H9 (cell line): Measurements from ENCODE around the gene FARP1. TPM values are rescaled to one million over a fixed set of nuclear protein-coding genes. Genes with fewer than 3 reads are reported as not detected.

Source experiments
- DNase-seq: peaks from one replicate; pipeline ENCODE4 v3.0.0-alpha.2; 2017
- H2AFZ ChIP-seq: one replicate; pipeline ENCODE4 v1.6.1; 2013; ENCODE audit warnings: mild to moderate bottlenecking, low read length, control low read depth, moderate library complexity
- H2AK5ac ChIP-seq: 2 replicates; pipeline ENCODE4 v1.6.1; 2013; ENCODE audit warnings: low read length, control low read depth, mixed read lengths; ENCODE audit not compliant: insufficient read length
- H2BK120ac ChIP-seq: one replicate; pipeline ENCODE4 v1.6.1; 2013; ENCODE audit warnings: low read depth, mild to moderate bottlenecking, low read length, control low read depth, inconsistent platforms; ENCODE audit not compliant: poor library complexity, severe bottlenecking
- H2BK12ac ChIP-seq: 2 replicates; pipeline ENCODE4 v1.6.1; 2013; ENCODE audit warnings: low read length, control low read depth, mixed read lengths, low read depth; ENCODE audit not compliant: insufficient read length
- H2BK15ac ChIP-seq: 2 replicates; pipeline ENCODE4 v1.6.1; 2013; ENCODE audit warnings: low read depth, low read length, control low read depth
- H2BK20ac ChIP-seq: one replicate; pipeline ENCODE4 v1.6.1; 2013; ENCODE audit warnings: low read depth, mild to moderate bottlenecking, low read length, control low read depth, inconsistent platforms; ENCODE audit not compliant: poor library complexity, severe bottlenecking
- H2BK5ac ChIP-seq: 2 replicates; pipeline ENCODE4 v1.6.1; 2013; ENCODE audit warnings: low read length, control low read depth, mixed read lengths; ENCODE audit not compliant: insufficient read length
- H3K14ac ChIP-seq: 2 replicates; pipeline ENCODE4 v1.6.1; 2013; ENCODE audit warnings: low read length, control low read depth; ENCODE audit not compliant: insufficient read depth
- H3K18ac ChIP-seq: 2 replicates; pipeline ENCODE4 v1.6.1; 2013; ENCODE audit warnings: low read depth, mild to moderate bottlenecking, mixed read lengths, low read length, control low read depth; ENCODE audit not compliant: insufficient read length
- H3K23ac ChIP-seq: 2 replicates; pipeline ENCODE4 v1.6.1; 2013; ENCODE audit warnings: low read length, control low read depth, mixed read lengths, low read depth; ENCODE audit not compliant: insufficient read length
- H3K23me2 ChIP-seq: 2 replicates; pipeline ENCODE4 v1.6.1; 2013; ENCODE audit warnings: low read depth, mild to moderate bottlenecking, mixed read lengths, low read length, control low read depth; ENCODE audit not compliant: insufficient read length, poor library complexity, severe bottlenecking
- H3K27ac ChIP-seq: 2 replicates; pipeline ENCODE4 v1.5.1; 2013; ENCODE audit warnings: low read length, control low read depth, mixed read lengths, low read depth; ENCODE audit not compliant: insufficient read length
- H3K27me3 ChIP-seq: 2 replicates; pipeline ENCODE4 v1.6.1; 2013; ENCODE audit warnings: low read length, control low read depth, inconsistent platforms; ENCODE audit not compliant: insufficient read depth
- H3K4ac ChIP-seq: 2 replicates; pipeline ENCODE4 v1.6.1; 2013; ENCODE audit warnings: low read depth, mild to moderate bottlenecking, control low read depth, inconsistent platforms, low read length, moderate library complexity
- H3K4me1 ChIP-seq: 2 replicates; pipeline ENCODE4 v1.6.1; 2013; ENCODE audit warnings: low read length, control low read depth, inconsistent platforms; ENCODE audit not compliant: insufficient read depth
- H3K4me2 ChIP-seq: 2 replicates; pipeline ENCODE4 v1.6.1; 2013; ENCODE audit warnings: low read length, control low read depth, mixed read lengths; ENCODE audit not compliant: insufficient read length, insufficient read depth
- H3K56ac ChIP-seq: 2 replicates; pipeline ENCODE4 v1.6.1; 2013; ENCODE audit warnings: low read depth, mild to moderate bottlenecking, mixed read lengths, low read length, control low read depth; ENCODE audit not compliant: insufficient read length
- H3K79me1 ChIP-seq: 2 replicates; pipeline ENCODE4 v1.6.1; 2013; ENCODE audit warnings: low read depth, mild to moderate bottlenecking, moderate library complexity, low read length, control low read depth, inconsistent platforms; ENCODE audit not compliant: insufficient read depth, poor library complexity, severe bottlenecking
- H3K79me2 ChIP-seq: 2 replicates; pipeline ENCODE4 v1.6.1; 2013; ENCODE audit warnings: low read length, control low read depth, inconsistent platforms; ENCODE audit not compliant: insufficient read depth
- H3K9ac ChIP-seq: 2 replicates; pipeline ENCODE4 v1.6.1; 2013; ENCODE audit warnings: low read length, control low read depth, mixed read lengths; ENCODE audit not compliant: insufficient read length; ENCODE audit errors: extremely low read depth
- H3K9me3 ChIP-seq: one replicate; pipeline ENCODE4 v1.6.1; 2013; ENCODE audit warnings: low read depth, low read length, inconsistent platforms; ENCODE audit not compliant: control insufficient read depth
- H3T11ph ChIP-seq: one replicate; pipeline ENCODE4 v1.6.1; 2013; ENCODE audit warnings: mild to moderate bottlenecking, low read length, control low read depth, inconsistent platforms
- H4K20me1 ChIP-seq: one replicate; pipeline ENCODE4 v1.6.1; 2013; ENCODE audit not compliant: control insufficient read depth, insufficient read length, insufficient read depth
- H4K5ac ChIP-seq: 2 replicates; pipeline ENCODE4 v1.6.1; 2013; ENCODE audit warnings: low read depth, mild to moderate bottlenecking, mixed read lengths, low read length, control low read depth; ENCODE audit not compliant: insufficient read length
- H4K8ac ChIP-seq: replicated peaks from 2 replicates; pipeline ENCODE4 v1.6.1; 2013; ENCODE audit warnings: low read length, control low read depth, mixed read lengths, low read depth; ENCODE audit not compliant: insufficient read length
- H4K91ac ChIP-seq: 2 replicates; pipeline ENCODE4 v1.6.1; 2013; ENCODE audit warnings: low read depth, mild to moderate bottlenecking, moderate library complexity, mixed read lengths, low read length, control low read depth; ENCODE audit not compliant: insufficient read length
- H3K27ac Mint-ChIP-seq, 3 experiments: 2 replicates in 2 of 3; 3 replicates in 1 of 3; pipeline ENCODE4 v1.8.0; 2020 to 2021; ENCODE audit warnings: mixed read lengths in 3 of 3, mild to moderate bottlenecking in 1 of 3, moderate library complexity in 1 of 3
- H3K27me3 Mint-ChIP-seq: 2 replicates; pipeline ENCODE4 v1.8.0; 2021; ENCODE audit warnings: low read depth, mild to moderate bottlenecking, moderate library complexity, mixed read lengths
- H3K36me3 Mint-ChIP-seq, 3 experiments: 2 replicates in 2 of 3; 3 replicates in 1 of 3; pipeline ENCODE4 v1.8.0; 2020 to 2021; ENCODE audit warnings: low read depth in 3 of 3, mixed read lengths in 3 of 3; ENCODE audit not compliant: insufficient read depth in 1 of 3
- H3K4me1 Mint-ChIP-seq, 2 experiments: 2 replicates each; pipeline ENCODE4 v1.8.0; 2020; ENCODE audit warnings: mixed read lengths in 2 of 2
- H3K4me3 Mint-ChIP-seq, 2 experiments: 2 replicates in 1 of 2; 3 replicates in 1 of 2; pipeline ENCODE4 v1.8.0; 2020 to 2021; ENCODE audit warnings: mild to moderate bottlenecking in 2 of 2, mixed read lengths in 2 of 2, moderate library complexity in 1 of 2
- H3K9me3 Mint-ChIP-seq, 2 experiments: 2 replicates in 1 of 2; 3 replicates in 1 of 2; pipeline ENCODE4 v1.8.0; 2020; ENCODE audit warnings: mild to moderate bottlenecking in 2 of 2, mixed read lengths in 2 of 2, moderate library complexity in 1 of 2
- WGBS: extraction: QIAGEN DNeasy Blood & Tissue Kit; methylation state at CpG from one replicate; pipeline ENCODE4 v1.1.7; 2013; ENCODE audit warnings: missing lambda C conversion rate, low lambda C conversion rate, mixed read lengths; ENCODE audit not compliant: insufficient read length; ENCODE audit errors: extremely low coverage; 5-methylcytosine and 5-hydroxymethylcytosine counted together
- total RNA-seq: library from RNA; stranded (reverse); gene quantifications from 2 replicates; pipeline ENCODE4 v1.2.1, GENCODE V29; 2021
- TF ChIP-seq, protein P1 (sequence below): fragments of 200-600 bp; sonication (generic); conservative IDR thresholded peaks from 3 replicates; pipeline ENCODE4 v1.8.0; 2021; ENCODE audit warnings: antibody characterized with exemption, mild to moderate bottlenecking

The FARP1 gene
- total RNA-seq, 1 experiment from 2014 or later, result 95.9 TPM

DNA sequence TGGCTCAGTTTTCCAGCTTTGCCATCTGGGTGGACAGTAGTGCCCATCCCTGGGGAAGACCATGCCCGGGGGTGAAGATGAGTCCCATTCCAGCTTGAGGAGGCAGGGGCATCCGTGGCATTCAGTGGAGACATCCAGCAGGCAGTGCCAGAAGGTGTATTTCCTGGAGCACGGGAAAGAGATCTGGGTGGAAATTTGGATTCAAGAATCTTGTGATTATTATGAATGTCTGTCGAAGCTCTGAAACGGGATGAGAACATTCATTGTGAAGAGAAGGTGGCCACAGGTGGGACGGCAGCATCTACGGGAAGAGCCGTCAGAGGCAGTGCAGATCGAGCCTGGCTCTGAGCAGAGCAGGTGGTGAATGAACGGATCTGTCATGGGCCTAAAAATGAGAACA is 201.5 kb downstream of the FARP1 start:
- no peak overlapping the region for H3K4me2 ChIP-seq
- H3K79me2 ChIP-seq, result no peaks in the 10 kb centered on the region
- H2BK5ac ChIP-seq, result no peak overlapping the region
- H2BK15ac ChIP-seq, result no peak overlapping the region
- H4K20me1 ChIP-seq, result no peaks in the 10 kb centered on the region
- no peak overlapping the region; a peak in 1 of 7 replicates for H3K27ac Mint-ChIP-seq
- H4K8ac ChIP-seq, result no peak overlapping the region
- peaks cover 21 to 30% of the 10 kb centered on the region in 2 experiments for H3K4me1 Mint-ChIP-seq
- H3K4ac ChIP-seq, result no peak overlapping the region
- no peaks in the 10 kb centered on the region for H3K9me3 ChIP-seq
- no peaks in the 10 kb centered on the region for H3K27me3 Mint-ChIP-seq
- H2BK120ac ChIP-seq, result no peak overlapping the region
- no peak overlapping the region for H3K14ac ChIP-seq
- H3K27ac ChIP-seq, result no peak overlapping the region
- no peaks in the 10 kb centered on the region for H3K23me2 ChIP-seq
- no peaks in the 10 kb centered on the region; the same call in 1 of the 2 replicates for H3K4me1 ChIP-seq
- no peak overlapping the region for H3K9ac ChIP-seq
- H3K4me3 Mint-ChIP-seq, result no peak overlapping the region
- no peak for DNase-seq
- H2AFZ ChIP-seq, result no peak overlapping the region
- no peak overlapping the region for H2BK12ac ChIP-seq
- no peaks in the 10 kb centered on the region for H3K9me3 Mint-ChIP-seq
- no peak overlapping the region for H4K5ac ChIP-seq
- no peaks in the 10 kb centered on the region for H3K27me3 ChIP-seq
- TF ChIP-seq, protein P1, sequence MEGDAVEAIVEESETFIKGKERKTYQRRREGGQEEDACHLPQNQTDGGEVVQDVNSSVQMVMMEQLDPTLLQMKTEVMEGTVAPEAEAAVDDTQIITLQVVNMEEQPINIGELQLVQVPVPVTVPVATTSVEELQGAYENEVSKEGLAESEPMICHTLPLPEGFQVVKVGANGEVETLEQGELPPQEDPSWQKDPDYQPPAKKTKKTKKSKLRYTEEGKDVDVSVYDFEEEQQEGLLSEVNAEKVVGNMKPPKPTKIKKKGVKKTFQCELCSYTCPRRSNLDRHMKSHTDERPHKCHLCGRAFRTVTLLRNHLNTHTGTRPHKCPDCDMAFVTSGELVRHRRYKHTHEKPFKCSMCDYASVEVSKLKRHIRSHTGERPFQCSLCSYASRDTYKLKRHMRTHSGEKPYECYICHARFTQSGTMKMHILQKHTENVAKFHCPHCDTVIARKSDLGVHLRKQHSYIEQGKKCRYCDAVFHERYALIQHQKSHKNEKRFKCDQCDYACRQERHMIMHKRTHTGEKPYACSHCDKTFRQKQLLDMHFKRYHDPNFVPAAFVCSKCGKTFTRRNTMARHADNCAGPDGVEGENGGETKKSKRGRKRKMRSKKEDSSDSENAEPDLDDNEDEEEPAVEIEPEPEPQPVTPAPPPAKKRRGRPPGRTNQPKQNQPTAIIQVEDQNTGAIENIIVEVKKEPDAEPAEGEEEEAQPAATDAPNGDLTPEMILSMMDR, result no peak
- no peak overlapping the region for H4K91ac ChIP-seq
- no peaks in the 10 kb centered on the region for H3K79me1 ChIP-seq
- WGBS, result no CpG with 5 or more reads among the region's 10 CpGs
- H3T11ph ChIP-seq, result no peak overlapping the region
- no peaks in the 10 kb centered on the region; a peak in 2 of 7 replicates for H3K36me3 Mint-ChIP-seq
- H3K18ac ChIP-seq, result no peak overlapping the region
- no peak overlapping the region for H3K56ac ChIP-seq
- H3K23ac ChIP-seq, result no peak overlapping the region
- no peak overlapping the region for H2BK20ac ChIP-seq
- no peak overlapping the region for H2AK5ac ChIP-seq
